Lower leg skin (tissue), 4 donors: Measurements from ENCODE around the gene TSPEAR. TPM values are rescaled to one million over a fixed set of nuclear protein-coding genes. Genes with fewer than 3 reads are reported as not detected.

Experiments used
- DNase-seq, 2 donors: peaks; one replicate each; pipeline ENCODE4 v3.0.0-alpha.2; 2019; ENCODE audit warnings: low spot score in 2 of 2
- H3K4me3 ChIP-seq: fragments of 200-600 bp; sonication (generic); 2 replicates; pipeline ENCODE4 v1.5.1; 2017; ENCODE audit warnings: mild to moderate bottlenecking, low read depth; ENCODE audit not compliant: poor library complexity, severe bottlenecking
- CTCF ChIP-seq, 3 donors: fragments of 450-650 bp; IDR thresholded peaks; one replicate each; pipeline ENCODE4 v1.5.1; 2016; ENCODE audit warnings: antibody characterized with exemption in 3 of 3, mild to moderate bottlenecking in 3 of 3, moderate library complexity in 2 of 3
- POLR2A ChIP-seq, 2 donors: fragments of 450-650 bp; IDR thresholded peaks; one replicate each; pipeline ENCODE4 v1.6.1; 2016 to 2017; ENCODE audit warnings: antibody characterized with exemption in 2 of 2, mild to moderate bottlenecking in 1 of 2, moderate library complexity in 1 of 2
- WGBS, 2 donors: methylation state at CpG; one replicate each; pipeline ENCODE4 v1.1.5; 2018; 5-methylcytosine and 5-hydroxymethylcytosine counted together
- intact Hi-C: fragments of 100-400 bp; cut with DNase I; formaldehyde crosslinking; loops from one replicate; pipeline ENCODE4 v1.15.0; 2023; ENCODE audit warnings: low total_unique reads
- total RNA-seq, 4 donors: library from RNA; depleted of rRNA; stranded (reverse); fragments of >200 nt; gene quantifications; one replicate each; pipeline ENCODE4 v1.1.0, GENCODE V29; 2016

TSPEAR gene
- total RNA-seq, 4 donors from 2014 or later, result 0.06 TPM; not detected in 3

- no peak overlapping the region for H3K4me3 ChIP-seq
- WGBS, 2 donors, result 84% methylated on average over 30 to 32 of the region's 43 CpGs
- DNase-seq, result no peak
- intact Hi-C loops, result no loop called here
- TF ChIP-seq CTCF (IDR thresholded peaks at IDR 0.05) (no peak), POLR2A (IDR thresholded peaks at IDR 0.05) (no peak)
Observed at GRCh38 chr21:44484498-44485253, 226.7 kb downstream of the TSPEAR start.

GRCh38 chr21:44483288-44484237, 227.8 kb downstream of the TSPEAR start:
- intact Hi-C loops, result no loop called here
- WGBS, 2 donors, result 75 to 77% methylated on average over 28 of the region's 28 CpGs
- no peak for DNase-seq
- TF ChIP-seq CTCF (IDR thresholded peaks at IDR 0.05), result no peak
- TF ChIP-seq POLR2A (IDR thresholded peaks at IDR 0.05), result no peak
- no peak overlapping the region for H3K4me3 ChIP-seq

GRCh38 chr21:44482581-44483287, 228.6 kb downstream of the TSPEAR start:
- no peak overlapping the region for H3K4me3 ChIP-seq
- no peak for TF ChIP-seq CTCF (IDR thresholded peaks at IDR 0.05)
- no peak for TF ChIP-seq POLR2A (IDR thresholded peaks at IDR 0.05)
- DNase-seq, result no peak
- intact Hi-C loops, result no loop called here
- WGBS, 2 donors, result 82 to 83% methylated on average over 14 of the region's 14 CpGs

- WGBS, 2 donors, result 66 to 76% methylated on average over 16 of the region's 16 CpGs
- intact Hi-C loops, result no loop called here
- H3K4me3 ChIP-seq, result no peak overlapping the region
- TF ChIP-seq CTCF (IDR thresholded peaks at IDR 0.05), result no peak
- no peak for TF ChIP-seq POLR2A (IDR thresholded peaks at IDR 0.05)
- no peak for DNase-seq
Observed at GRCh38 chr21:44480200-44481053, 230.9 kb downstream of the TSPEAR start.
